SJCRH30 (cell line): Measurements from ENCODE around the gene TNFSF11. TPM values are rescaled to one million over a fixed set of nuclear protein-coding genes. Genes with fewer than 3 reads are reported as not detected.

ENCODE experiments used
- DNase-seq, 2 experiments: peaks; one replicate each; pipeline ENCODE4 v3.0.0-alpha.2; 2015 to 2020
- H3K27ac ChIP-seq: fragments of 250-450 bp; sonication (Bioruptor Pico); 2 replicates; pipeline ENCODE4 v1.5.1; 2020; ENCODE audit warnings: mild to moderate bottlenecking, moderate library complexity
- H3K27me3 ChIP-seq: fragments of 250-450 bp; sonication (Bioruptor Pico); 2 replicates; pipeline ENCODE4 v1.5.1; 2020; ENCODE audit warnings: mild to moderate bottlenecking, moderate library complexity
- H3K36me3 ChIP-seq: fragments of 250-450 bp; sonication (Bioruptor Pico); 2 replicates; pipeline ENCODE4 v1.5.1; 2020; ENCODE audit warnings: mild to moderate bottlenecking, moderate library complexity
- H3K4me1 ChIP-seq: fragments of 250-450 bp; sonication (Bioruptor Pico); 2 replicates; pipeline ENCODE4 v1.5.1; 2020; ENCODE audit warnings: mild to moderate bottlenecking, moderate library complexity
- H3K4me3 ChIP-seq: fragments of 250-450 bp; sonication (Bioruptor Pico); 2 replicates; pipeline ENCODE4 v1.5.1; 2020; ENCODE audit warnings: mild to moderate bottlenecking, moderate library complexity
- H3K9me3 ChIP-seq: fragments of 250-450 bp; sonication (Bioruptor Pico); replicated peaks from 2 replicates; pipeline ENCODE4 v1.5.1; 2020; ENCODE audit warnings: mild to moderate bottlenecking, moderate library complexity
- total RNA-seq: library from RNA; depleted of rRNA; stranded (reverse); fragments of >200 nt; shearing (Covaris generic); gene quantifications from 2 replicates; pipeline ENCODE4 v1.2.3, GENCODE V29; 2014

Gene TNFSF11
- total RNA-seq, 1 experiment from 2014 or later: not detected

DNA sequence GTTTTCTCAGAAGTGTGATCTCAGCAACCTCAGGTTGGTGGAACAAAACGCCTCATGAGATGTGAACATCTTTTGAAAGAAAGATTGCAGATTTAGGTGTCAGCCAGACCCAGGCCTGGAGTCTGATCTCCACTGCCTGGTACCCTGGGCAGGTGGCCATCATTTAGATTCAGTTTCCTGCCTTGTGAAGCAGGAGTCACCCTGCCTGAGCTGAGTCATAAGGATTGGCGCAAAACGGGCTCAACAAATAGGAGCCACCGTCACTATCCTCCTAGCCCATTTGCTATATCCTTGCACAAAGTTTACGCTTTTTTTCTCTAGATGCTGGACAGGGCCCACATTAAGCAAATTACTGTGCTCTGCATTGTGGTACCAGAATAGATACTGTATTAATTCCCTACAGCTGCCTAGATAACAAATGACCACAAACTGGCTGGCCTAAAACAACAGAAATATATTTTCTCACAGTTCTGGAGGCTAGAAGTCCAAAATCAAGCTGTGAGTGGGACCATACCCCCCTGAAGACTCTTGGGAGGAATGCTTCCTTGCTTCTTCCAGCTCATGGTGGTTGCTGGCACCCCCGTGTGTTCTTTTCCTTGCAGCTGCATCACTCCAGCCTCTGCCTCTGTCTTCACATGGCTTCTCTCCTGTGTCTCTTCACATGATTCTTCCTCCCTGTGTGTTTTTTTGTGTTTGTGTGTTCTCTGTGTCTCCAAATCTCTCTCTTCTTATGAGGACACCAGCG is 38.2 kb downstream of the TNFSF11 start:
- Histone ChIP-seq H3K36me3 (no peaks in the 10 kb centered on the region), H3K9me3 (no peaks in the 10 kb centered on the region), H3K27ac (no peak overlapping the region), H3K4me1 (no peaks in the 10 kb centered on the region), H3K27me3 (no peaks in the 10 kb centered on the region), H3K4me3 (no peak overlapping the region)
- DNase-seq: no peak

DNA sequence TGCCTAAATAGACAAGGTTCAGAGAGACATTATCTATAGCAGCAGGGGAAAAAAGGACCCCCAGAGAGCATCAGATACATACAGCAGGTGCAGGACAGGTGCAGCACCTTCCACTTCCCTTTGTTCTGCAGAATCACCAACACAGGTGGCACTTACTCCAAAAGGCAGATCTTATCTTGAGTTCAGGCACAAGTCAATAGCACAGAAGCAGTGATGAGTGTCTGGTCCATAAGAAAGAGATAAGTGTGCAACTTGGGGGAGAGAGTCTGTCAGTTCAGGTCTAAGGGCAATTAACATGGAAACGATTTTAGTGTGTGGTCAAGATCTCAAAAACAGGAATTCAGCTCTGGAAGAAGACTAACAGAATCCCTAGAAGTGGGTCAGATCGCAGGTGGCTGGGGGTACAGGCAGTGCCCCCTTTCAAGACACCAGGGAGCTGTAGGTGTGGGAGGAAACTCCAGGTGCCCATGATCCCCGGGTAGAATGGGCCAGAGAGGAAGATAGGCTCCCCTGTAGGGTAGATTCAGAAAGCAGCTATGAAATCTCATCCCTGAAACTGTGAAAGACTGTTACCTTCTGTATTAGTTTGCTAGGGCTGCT is 40.6 kb downstream of the TNFSF11 start:
- no peak for DNase-seq
- Histone ChIP-seq H3K36me3 (no peaks in the 10 kb centered on the region), H3K4me1 (no peaks in the 10 kb centered on the region), H3K4me3 (no peak overlapping the region), H3K27me3 (no peaks in the 10 kb centered on the region), H3K9me3 (no peaks in the 10 kb centered on the region), H3K27ac (no peak overlapping the region)

DNA sequence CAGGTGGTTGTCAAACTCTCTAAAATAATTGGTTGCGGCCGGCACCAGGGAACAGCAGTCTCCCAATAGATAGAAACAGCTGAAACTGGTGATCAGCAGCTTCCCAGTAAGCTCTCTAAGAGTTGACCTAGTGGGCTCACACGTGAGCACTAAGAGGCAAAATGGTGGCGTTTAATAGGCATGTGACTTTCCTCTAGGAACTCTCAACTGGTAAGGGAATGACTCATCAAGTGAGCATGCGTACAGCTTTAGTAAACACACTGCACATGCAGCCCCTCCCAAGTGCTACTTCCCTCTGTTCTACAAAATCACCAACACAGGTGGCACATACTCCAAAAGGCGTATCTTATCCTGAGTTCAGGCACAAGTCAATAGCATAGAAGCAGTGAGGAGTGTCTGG is 41.7 kb downstream of the TNFSF11 start:
- Histone ChIP-seq H3K36me3 (no peaks in the 10 kb centered on the region), H3K4me1 (no peaks in the 10 kb centered on the region), H3K27ac (no peak overlapping the region), H3K9me3 (no peaks in the 10 kb centered on the region), H3K4me3 (no peak overlapping the region), H3K27me3 (no peaks in the 10 kb centered on the region)
- peak in 1 of 2 experiments; percentile 2 for DNase-seq

DNA sequence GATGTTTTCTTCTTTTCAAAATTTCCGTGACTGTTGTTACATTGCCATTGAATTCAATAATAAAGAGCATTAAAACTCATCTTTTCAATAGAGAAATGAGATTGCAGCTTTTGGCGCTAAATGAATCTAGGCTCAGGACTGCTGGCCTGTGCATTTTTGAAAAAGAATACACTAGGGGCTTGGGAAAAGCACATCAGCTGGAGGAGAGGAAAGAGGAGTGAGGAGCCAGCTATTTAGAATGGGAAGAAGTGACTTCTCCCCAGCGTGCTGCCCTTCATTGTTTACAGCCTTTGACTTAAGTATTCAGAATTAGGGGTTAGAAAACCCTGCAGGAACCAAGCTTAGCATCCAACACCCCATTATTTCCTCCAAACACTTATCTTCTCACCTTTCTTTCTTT is 43.3 kb downstream of the TNFSF11 start:
- no peak overlapping the region for H3K4me3 ChIP-seq
- no peaks in the 10 kb centered on the region for H3K27me3 ChIP-seq
- H3K9me3 ChIP-seq: no peaks in the 10 kb centered on the region
- no peak overlapping the region for H3K27ac ChIP-seq
- no peaks in the 10 kb centered on the region for H3K4me1 ChIP-seq
- H3K36me3 ChIP-seq: no peaks in the 10 kb centered on the region
- no peak for DNase-seq

DNA sequence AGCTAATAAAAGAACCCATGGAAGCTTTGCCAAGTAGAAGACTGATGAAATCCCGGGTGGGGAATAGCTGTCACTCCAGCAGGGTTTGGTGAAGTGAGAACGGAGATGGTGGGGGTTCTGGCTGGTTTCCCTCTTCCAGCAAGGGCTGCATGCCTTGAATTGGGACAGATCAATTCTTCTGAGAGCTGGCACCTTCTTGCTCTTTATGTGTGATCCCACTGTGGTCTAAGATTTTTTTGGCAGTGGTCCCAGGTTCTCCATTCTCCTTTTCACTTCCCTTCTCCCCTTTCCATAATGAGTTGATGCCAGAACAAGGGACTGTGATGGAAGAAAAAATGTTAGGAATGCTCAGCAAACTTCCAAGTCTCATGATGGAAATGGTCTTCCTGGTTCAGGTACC is 50.0 kb downstream of the TNFSF11 start:
- Histone ChIP-seq H3K27me3 (no peaks in the 10 kb centered on the region), H3K4me3 (no peak overlapping the region), H3K27ac (no peak overlapping the region)

GRCh38 chr13:42625611-42626010 is 51.7 kb downstream of the TNFSF11 start:
- H3K4me3 ChIP-seq: no peak overlapping the region
- H3K36me3 ChIP-seq: no peaks in the 10 kb centered on the region
- H3K4me1 ChIP-seq: no peaks in the 10 kb centered on the region
- H3K27me3 ChIP-seq: no peaks in the 10 kb centered on the region
- DNase-seq: no peak
- H3K9me3 ChIP-seq: no peaks in the 10 kb centered on the region
- no peak overlapping the region for H3K27ac ChIP-seq

More for the DNA sequence above, 50.0 kb downstream of the TNFSF11 start:
- DNase-seq: no peak
- Histone ChIP-seq H3K9me3 (no peaks in the 10 kb centered on the region), H3K4me1 (no peaks in the 10 kb centered on the region), H3K36me3 (no peaks in the 10 kb centered on the region)

GRCh38 chr13:42626176-42626860 is 52.4 kb downstream of the TNFSF11 start:
- H3K36me3 ChIP-seq: no peaks in the 10 kb centered on the region
- no peak overlapping the region for H3K4me3 ChIP-seq
- no peak overlapping the region for H3K27ac ChIP-seq
- no peaks in the 10 kb centered on the region for H3K9me3 ChIP-seq
- no peaks in the 10 kb centered on the region for H3K4me1 ChIP-seq
- H3K27me3 ChIP-seq: no peaks in the 10 kb centered on the region
- DNase-seq: no peak

DNA sequence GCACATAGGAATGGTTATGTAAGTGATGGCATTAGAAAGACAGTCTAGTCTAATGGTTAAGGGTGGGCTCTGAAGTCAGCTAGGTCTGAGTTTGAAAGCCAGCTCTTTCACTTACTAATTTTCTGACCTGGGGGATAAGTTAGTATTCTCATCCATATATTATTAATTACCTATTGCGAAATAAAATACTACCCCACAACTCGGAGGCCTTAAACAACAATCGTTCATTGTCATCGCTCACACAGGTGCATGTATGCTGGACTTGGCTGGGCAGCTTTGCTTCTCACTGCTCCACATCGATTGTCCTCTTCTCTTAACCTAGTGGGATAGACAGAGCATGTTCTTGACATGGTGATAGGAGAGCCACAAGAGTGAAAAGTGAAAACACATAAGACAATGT is 54.7 kb downstream of the TNFSF11 start:
- no peak for DNase-seq
- Histone ChIP-seq H3K36me3 (no peaks in the 10 kb centered on the region), H3K4me3 (no peak overlapping the region), H3K9me3 (no peaks in the 10 kb centered on the region), H3K27ac (no peak overlapping the region), H3K27me3 (no peaks in the 10 kb centered on the region), H3K4me1 (no peaks in the 10 kb centered on the region)

- Histone ChIP-seq H3K4me1 (no peaks in the 10 kb centered on the region), H3K27me3 (no peaks in the 10 kb centered on the region), H3K27ac (no peak overlapping the region), H3K36me3 (no peaks in the 10 kb centered on the region), H3K9me3 (no peaks in the 10 kb centered on the region), H3K4me3 (no peak overlapping the region)
- no peak for DNase-seq
Observed at GRCh38 chr13:42631181-42631580, 57.2 kb downstream of the TNFSF11 start.

GRCh38 chr13:42633495-42633894 is 59.5 kb downstream of the TNFSF11 start:
- Histone ChIP-seq H3K4me3 (no peak overlapping the region), H3K4me1 (no peaks in the 10 kb centered on the region), H3K27ac (no peak overlapping the region), H3K27me3 (no peaks in the 10 kb centered on the region), H3K36me3 (no peaks in the 10 kb centered on the region), H3K9me3 (no peaks in the 10 kb centered on the region)
- no peak for DNase-seq

- Histone ChIP-seq H3K27me3 (no peaks in the 10 kb centered on the region), H3K9me3 (no peaks in the 10 kb centered on the region), H3K36me3 (no peaks in the 10 kb centered on the region), H3K27ac (no peak overlapping the region), H3K4me1 (no peaks in the 10 kb centered on the region), H3K4me3 (no peak overlapping the region)
- peak in 1 of 2 experiments; percentile 19 for DNase-seq
Observed at GRCh38 chr13:42638101-42638500, 64.1 kb downstream of the TNFSF11 start.

- DNase-seq: no peak
- no peaks in the 10 kb centered on the region for H3K36me3 ChIP-seq
- H3K9me3 ChIP-seq: no peaks in the 10 kb centered on the region
- no peak overlapping the region for H3K4me3 ChIP-seq
- H3K27ac ChIP-seq: no peak overlapping the region
- H3K27me3 ChIP-seq: no peaks in the 10 kb centered on the region
- H3K4me1 ChIP-seq: no peaks in the 10 kb centered on the region
Observed at GRCh38 chr13:42638886-42639285, 64.9 kb downstream of the TNFSF11 start.

DNA sequence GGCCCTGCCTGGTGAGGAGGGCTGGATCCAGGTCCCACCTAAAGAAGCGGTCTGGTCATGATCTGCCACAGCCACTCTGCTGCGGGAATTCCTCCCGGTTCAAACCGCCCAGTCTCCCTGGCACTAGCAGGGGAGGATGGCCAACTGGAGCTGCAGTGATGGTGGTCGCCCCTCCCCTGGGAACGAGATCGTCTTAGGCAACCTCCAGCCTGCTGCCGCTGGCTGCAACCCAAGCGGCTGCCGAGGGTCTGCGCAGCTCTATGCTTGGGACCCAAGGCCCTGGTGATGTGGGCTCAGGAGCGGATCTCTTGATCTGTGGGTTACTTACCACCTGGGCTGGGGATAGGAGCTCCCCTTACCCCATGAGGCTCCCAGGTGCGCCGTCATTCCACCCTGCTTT is 69.1 kb downstream of the TNFSF11 start:
- Histone ChIP-seq H3K9me3 (no peaks in the 10 kb centered on the region), H3K4me3 (no peak overlapping the region), H3K27ac (no peak overlapping the region), H3K36me3 (no peaks in the 10 kb centered on the region), H3K27me3 (no peaks in the 10 kb centered on the region), H3K4me1 (no peaks in the 10 kb centered on the region)
- no peak for DNase-seq

- H3K4me1 ChIP-seq: no peaks in the 10 kb centered on the region; the same call in 1 of the 2 replicates
- no peak for DNase-seq
- H3K27ac ChIP-seq: no peak overlapping the region
- H3K27me3 ChIP-seq: no peaks in the 10 kb centered on the region
- no peaks in the 10 kb centered on the region; the same call in 1 of the 2 replicates for H3K9me3 ChIP-seq
- no peak overlapping the region for H3K4me3 ChIP-seq
- H3K36me3 ChIP-seq: no peaks in the 10 kb centered on the region
Observed at GRCh38 chr13:42644841-42645240, 70.9 kb downstream of the TNFSF11 start.

- Histone ChIP-seq H3K4me3 (no peak overlapping the region), H3K9me3 (no peaks in the 10 kb centered on the region; the same call in 1 of the 2 replicates), H3K27me3 (no peaks in the 10 kb centered on the region), H3K27ac (no peak overlapping the region), H3K4me1 (no peaks in the 10 kb centered on the region; the same call in 1 of the 2 replicates), H3K36me3 (no peaks in the 10 kb centered on the region)
- DNase-seq: no peak
Observed at GRCh38 chr13:42645717-42646116, 71.8 kb downstream of the TNFSF11 start.
